ENCODE measurements around the gene CHMP6. TPM values are rescaled to one million over a fixed set of nuclear protein-coding genes. Genes with fewer than 3 reads are reported as not detected.

CHMP6 gene
- total and polyA plus RNA-seq, 9 of the 15 experiments (the other 6 are each of a cell fraction or from before 2014, with no cell fraction given) = 0.25 to 30.4 (median 13.4) TPM

DNA sequence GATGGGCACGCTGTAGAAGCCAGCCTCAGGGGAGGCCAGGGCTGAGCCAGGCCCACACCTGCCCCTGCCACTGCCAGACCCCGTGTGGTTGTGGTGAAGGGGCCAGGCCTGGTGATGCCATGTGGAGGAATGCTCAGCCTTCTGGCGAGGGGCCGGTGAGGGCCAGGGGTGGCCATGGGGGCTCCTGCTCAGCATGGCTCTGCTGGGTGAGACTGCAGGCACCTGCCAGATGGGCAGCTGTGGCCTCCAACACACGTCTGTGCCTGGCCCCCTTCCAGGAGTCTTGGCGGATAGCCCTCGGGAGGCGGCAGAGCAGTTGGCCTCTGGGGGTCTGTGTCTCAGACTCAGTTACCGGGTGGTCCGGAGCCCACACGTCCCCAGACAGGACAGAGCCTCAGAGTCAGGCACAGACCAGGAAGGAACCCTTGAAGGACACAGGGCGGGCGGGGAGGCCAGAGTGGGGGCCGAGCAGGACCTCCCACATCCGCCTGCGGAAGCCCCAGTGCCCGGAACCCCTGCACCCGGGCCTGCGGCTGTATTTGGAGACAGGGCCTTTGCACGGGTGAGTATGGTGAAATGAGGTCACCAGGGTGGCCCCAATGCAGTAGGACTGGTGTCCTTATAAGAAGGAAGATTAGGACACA is 22.5 kb upstream of the CHMP6 start:
- FAIRE-seq (no peak), ATAC-seq (peak; percentile 42), DNase-seq (ENCODE audit: extremely low read depth in 1 of 4, low spot score in 3 of 4) (peak in 1 of 4 experiments; percentile 47)
- WGBS (ENCODE audit: insufficient coverage, low coverage, missing lambda C conversion rate) = 29% methylated on average over 13 of the region's 20 CpGs
- BruUV-seq (replicated peaks) = no TSS peak
- H2AFZ ChIP-seq (ENCODE audit: low read depth, low read length) = no peak overlapping the region
- no peaks in the 10 kb centered on the region for H3K9me3 ChIP-seq (replicated peaks; ENCODE audit: control insufficient read depth, insufficient read depth, low read depth, low read length)
- H3K79me2 ChIP-seq (ENCODE audit: control insufficient read depth, insufficient read depth, low read length) = no peaks in the 10 kb centered on the region
- intact Hi-C loops (cut with micrococcal nuclease) = no loop called here
- ChIA-PET CTCF (ENCODE audit: low intra/inter-chr PET ratio) (interaction anchor here (3.0 kb wide), 1 partner anchor 542 kb away, joined by 20 read pairs; no protein-coding TSS in a partner anchor), POLR2A (interaction anchor here (0.7 kb wide), 2 partner anchors 8 to 440 kb away, joined by 3 read pairs; no protein-coding TSS in a partner anchor)
- peaks cover 0 to 51% of the 10 kb centered on the region in 2 experiments; a peak in 4 of 5 replicates for H3K4me1 ChIP-seq (replicated peaks in 1 of 2; ENCODE audit: control insufficient read depth in 2 of 2, insufficient read depth in 2 of 2, low read length in 2 of 2)
- no peak overlapping the region for H3K4me3 ChIP-seq
- H3K9me1 ChIP-seq (ENCODE audit: control insufficient read depth, insufficient read depth, low read length) = no peaks in the 10 kb centered on the region
- H4K20me1 ChIP-seq (replicated peaks; ENCODE audit: control insufficient read depth, insufficient read depth, low read length) = no peaks in the 10 kb centered on the region
- H3K27ac ChIP-seq (ENCODE audit: extremely low read depth, low read depth, low read length) = no peak overlapping the region
- H3K27me3 ChIP-seq (ENCODE audit: control insufficient read depth in 2 of 2, insufficient read depth in 2 of 2, low read length in 2 of 2) = peaks cover 15 to 20% of the 10 kb centered on the region in 2 experiments
- H3K36me3 ChIP-seq (ENCODE audit: control insufficient read depth, insufficient read depth, low read length) = peaks cover 9% of the 10 kb centered on the region; the same call in 1 of the 3 replicates
- TF ChIP-seq ZNF175 (CRISPR knock-in tag; IDR thresholded peaks at IDR 0.05; ENCODE audit: low read depth) = no peak
- 0 out of 4 replicates have a peak, but pooled peaks of 1 of the 2 experiments have one; percentile 10 for TF ChIP-seq MAZ (CRISPR knock-in tag; conservative IDR thresholded peaks at IDR 0.05 in 1 of 2, IDR thresholded peaks at IDR 0.05 in 1 of 2)
- no peak for TF ChIP-seq BACH1 (tag; IDR thresholded peaks at IDR 0.05)
- TF ChIP-seq POLR2AphosphoS2 (IDR thresholded peaks at IDR 0.05; ENCODE audit: low read length) = peak; percentile 79; the same call in 1 of the 2 replicates
- TF ChIP-seq RBM22 (IDR thresholded peaks at IDR 0.05; ENCODE audit: low read depth, low read length, poor library complexity, severe bottlenecking) = peak; percentile 70
- TF ChIP-seq TSHZ1 (CRISPR knock-in tag; IDR thresholded peaks at IDR 0.05) = no peak
- TF ChIP-seq GABPA (tag; conservative IDR thresholded peaks at IDR 0.05; ENCODE audit: low read depth) = peak; percentile 45; the same call in 1 of the 2 replicates
- no peak for TF ChIP-seq PHF20 (IDR thresholded peaks at IDR 0.05; ENCODE audit: partially characterized antibody)
- TF ChIP-seq CBFA2T2 (conservative IDR thresholded peaks at IDR 0.05) = no peak
- TF ChIP-seq ZBTB33 (CRISPR knock-in tag; IDR thresholded peaks at IDR 0.05) = no peak
- TF ChIP-seq XRCC4 (IDR thresholded peaks at IDR 0.05; ENCODE audit: extremely low read depth, insufficient read depth, insufficient read length) = no peak
- TF ChIP-seq POLR2G (IDR thresholded peaks at IDR 0.05; ENCODE audit: low read depth, low read length) = peak; percentile 78
- no peak overlapping the region for H3K4me2 ChIP-seq (ENCODE audit: insufficient read depth, low read length)
- in situ Hi-C loops (cut with MboI) = no loop called here
- H3K9ac ChIP-seq (ENCODE audit: insufficient read depth in 1 of 2, low read depth in 2 of 2, low read length in 2 of 2) = peak overlapping the region in 1 of 2 experiments; percentile 47; a peak in 2 of 4 replicates
